ENCODE measurements around the gene SLC7A11.

The SLC7A11 gene

GRCh38 chr4:138263247-138263816 lies 21.2 kb upstream of the SLC7A11 start:
- Histone ChIP-seq H3K4me3 (ENCODE audit: low read depth in 1 of 2, low read length in 2 of 2) (no peak overlapping the region), H3K36me3 (ENCODE audit: control insufficient read depth in 1 of 2, insufficient read depth in 2 of 2, low read length in 2 of 2) (no peaks in the 10 kb centered on the region), H3K27ac (ENCODE audit: low read depth, low read length) (no peak overlapping the region), H3K9me3 (ENCODE audit: control insufficient read depth in 1 of 2, low read length in 2 of 2) (no peaks in the 10 kb centered on the region), H3K27me3 (ENCODE audit: control insufficient read depth in 1 of 2, insufficient read depth in 2 of 2, low read length in 2 of 2) (no peaks in the 10 kb centered on the region), H3K9ac (ENCODE audit: low read depth in 1 of 2, low read length in 2 of 2) (no peak overlapping the region), H3K4me1 (ENCODE audit: control insufficient read depth in 1 of 2, insufficient read depth in 2 of 2, low read length in 2 of 2) (peaks cover 5 to 27% of the 10 kb centered on the region in 2 donors)

- Histone ChIP-seq H3K4me3 (ENCODE audit: low read depth in 1 of 2, low read length in 2 of 2) (no peak overlapping the region), H3K36me3 (ENCODE audit: control insufficient read depth in 1 of 2, insufficient read depth in 2 of 2, low read length in 2 of 2) (no peaks in the 10 kb centered on the region), H3K9ac (ENCODE audit: low read depth in 1 of 2, low read length in 2 of 2) (no peak overlapping the region), H3K27ac (ENCODE audit: low read depth, low read length) (no peak overlapping the region), H3K9me3 (ENCODE audit: control insufficient read depth in 1 of 2, low read length in 2 of 2) (no peaks in the 10 kb centered on the region), H3K4me1 (ENCODE audit: control insufficient read depth in 1 of 2, insufficient read depth in 2 of 2, low read length in 2 of 2) (peaks cover 5 to 27% of the 10 kb centered on the region in 2 donors), H3K27me3 (ENCODE audit: control insufficient read depth in 1 of 2, insufficient read depth in 2 of 2, low read length in 2 of 2) (no peaks in the 10 kb centered on the region)
These were observed 20.3 kb upstream of the SLC7A11 start for GRCh38 chr4:138262469-138262868.

- H3K9ac ChIP-seq (ENCODE audit: low read depth in 1 of 2, low read length in 2 of 2): no peak overlapping the region
- peaks cover 5 to 27% of the 10 kb centered on the region in 2 donors for H3K4me1 ChIP-seq (ENCODE audit: control insufficient read depth in 1 of 2, insufficient read depth in 2 of 2, low read length in 2 of 2)
- no peak overlapping the region for H3K4me3 ChIP-seq (ENCODE audit: low read depth in 1 of 2, low read length in 2 of 2)
- no peaks in the 10 kb centered on the region for H3K27me3 ChIP-seq (ENCODE audit: control insufficient read depth in 1 of 2, insufficient read depth in 2 of 2, low read length in 2 of 2)
- no peak overlapping the region for H3K27ac ChIP-seq (ENCODE audit: low read depth, low read length)
- H3K36me3 ChIP-seq (ENCODE audit: control insufficient read depth in 1 of 2, insufficient read depth in 2 of 2, low read length in 2 of 2): no peaks in the 10 kb centered on the region
- no peaks in the 10 kb centered on the region for H3K9me3 ChIP-seq (ENCODE audit: control insufficient read depth in 1 of 2, low read length in 2 of 2)
These were observed 19.9 kb upstream of the SLC7A11 start for GRCh38 chr4:138262030-138262429.

GRCh38 chr4:138259824-138260223 lies 17.7 kb upstream of the SLC7A11 start:
- Histone ChIP-seq H3K4me1 (ENCODE audit: control insufficient read depth in 1 of 2, insufficient read depth in 2 of 2, low read length in 2 of 2) (peaks cover 5 to 33% of the 10 kb centered on the region in 2 donors), H3K27ac (ENCODE audit: low read depth, low read length) (no peak overlapping the region), H3K4me3 (ENCODE audit: low read depth in 1 of 2, low read length in 2 of 2) (no peak overlapping the region), H3K9me3 (ENCODE audit: control insufficient read depth in 1 of 2, low read length in 2 of 2) (no peaks in the 10 kb centered on the region), H3K9ac (ENCODE audit: low read depth in 1 of 2, low read length in 2 of 2) (no peak overlapping the region), H3K27me3 (ENCODE audit: control insufficient read depth in 1 of 2, insufficient read depth in 2 of 2, low read length in 2 of 2) (no peaks in the 10 kb centered on the region), H3K36me3 (ENCODE audit: control insufficient read depth in 1 of 2, insufficient read depth in 2 of 2, low read length in 2 of 2) (no peaks in the 10 kb centered on the region)

GRCh38 chr4:138259271-138259670 lies 17.1 kb upstream of the SLC7A11 start:
- Histone ChIP-seq H3K27ac (ENCODE audit: low read depth, low read length) (no peak overlapping the region), H3K4me1 (ENCODE audit: control insufficient read depth in 1 of 2, insufficient read depth in 2 of 2, low read length in 2 of 2) (peaks cover 5 to 33% of the 10 kb centered on the region in 2 donors), H3K9me3 (ENCODE audit: control insufficient read depth in 1 of 2, low read length in 2 of 2) (no peaks in the 10 kb centered on the region), H3K9ac (ENCODE audit: low read depth in 1 of 2, low read length in 2 of 2) (no peak overlapping the region), H3K27me3 (ENCODE audit: control insufficient read depth in 1 of 2, insufficient read depth in 2 of 2, low read length in 2 of 2) (no peaks in the 10 kb centered on the region), H3K36me3 (ENCODE audit: control insufficient read depth in 1 of 2, insufficient read depth in 2 of 2, low read length in 2 of 2) (no peaks in the 10 kb centered on the region), H3K4me3 (ENCODE audit: low read depth in 1 of 2, low read length in 2 of 2) (no peak overlapping the region)

- Histone ChIP-seq H3K4me1 (ENCODE audit: control insufficient read depth in 1 of 2, insufficient read depth in 2 of 2, low read length in 2 of 2) (peaks cover 0 to 13% of the 10 kb centered on the region in 2 donors), H3K9me3 (ENCODE audit: control insufficient read depth in 1 of 2, low read length in 2 of 2) (no peaks in the 10 kb centered on the region), H3K27me3 (ENCODE audit: control insufficient read depth in 1 of 2, insufficient read depth in 2 of 2, low read length in 2 of 2) (no peaks in the 10 kb centered on the region), H3K36me3 (ENCODE audit: control insufficient read depth in 1 of 2, insufficient read depth in 2 of 2, low read length in 2 of 2) (no peaks in the 10 kb centered on the region), H3K9ac (ENCODE audit: low read depth in 1 of 2, low read length in 2 of 2) (no peak overlapping the region), H3K4me3 (ENCODE audit: low read depth in 1 of 2, low read length in 2 of 2) (no peak overlapping the region), H3K27ac (ENCODE audit: low read depth, low read length) (no peak overlapping the region)
These were observed 14.5 kb upstream of the SLC7A11 start for GRCh38 chr4:138256608-138257007.

- Histone ChIP-seq H3K36me3 (ENCODE audit: control insufficient read depth in 1 of 2, insufficient read depth in 2 of 2, low read length in 2 of 2) (no peaks in the 10 kb centered on the region), H3K4me3 (ENCODE audit: low read depth in 1 of 2, low read length in 2 of 2) (no peak overlapping the region), H3K9me3 (ENCODE audit: control insufficient read depth in 1 of 2, low read length in 2 of 2) (no peaks in the 10 kb centered on the region), H3K27me3 (ENCODE audit: control insufficient read depth in 1 of 2, insufficient read depth in 2 of 2, low read length in 2 of 2) (no peaks in the 10 kb centered on the region), H3K9ac (ENCODE audit: low read depth in 1 of 2, low read length in 2 of 2) (no peak overlapping the region), H3K4me1 (ENCODE audit: control insufficient read depth in 1 of 2, insufficient read depth in 2 of 2, low read length in 2 of 2) (peaks cover 0 to 13% of the 10 kb centered on the region in 2 donors), H3K27ac (ENCODE audit: low read depth, low read length) (no peak overlapping the region)
These were observed 13.9 kb upstream of the SLC7A11 start for GRCh38 chr4:138255917-138256597.

GRCh38 chr4:138252551-138252950 lies 10.4 kb upstream of the SLC7A11 start:
- H3K27me3 ChIP-seq (ENCODE audit: control insufficient read depth in 1 of 2, insufficient read depth in 2 of 2, low read length in 2 of 2): no peaks in the 10 kb centered on the region
- H3K4me1 ChIP-seq (ENCODE audit: control insufficient read depth in 1 of 2, insufficient read depth in 2 of 2, low read length in 2 of 2): peaks cover 0 to 5% of the 10 kb centered on the region in 2 donors
- H3K9me3 ChIP-seq (ENCODE audit: control insufficient read depth in 1 of 2, low read length in 2 of 2): no peaks in the 10 kb centered on the region
- no peak overlapping the region for H3K27ac ChIP-seq (ENCODE audit: low read depth, low read length)
- H3K4me3 ChIP-seq (ENCODE audit: low read depth in 1 of 2, low read length in 2 of 2): no peak overlapping the region
- no peak overlapping the region for H3K9ac ChIP-seq (ENCODE audit: low read depth in 1 of 2, low read length in 2 of 2)
- no peaks in the 10 kb centered on the region for H3K36me3 ChIP-seq (ENCODE audit: control insufficient read depth in 1 of 2, insufficient read depth in 2 of 2, low read length in 2 of 2)

GRCh38 chr4:138251938-138252337 lies 9.8 kb upstream of the SLC7A11 start:
- no peaks in the 10 kb centered on the region for H3K9me3 ChIP-seq (ENCODE audit: control insufficient read depth in 1 of 2, low read length in 2 of 2)
- H3K27me3 ChIP-seq (ENCODE audit: control insufficient read depth in 1 of 2, insufficient read depth in 2 of 2, low read length in 2 of 2): no peaks in the 10 kb centered on the region
- H3K4me3 ChIP-seq (ENCODE audit: low read depth in 1 of 2, low read length in 2 of 2): no peak overlapping the region
- no peak overlapping the region for H3K9ac ChIP-seq (ENCODE audit: low read depth in 1 of 2, low read length in 2 of 2)
- no peak overlapping the region for H3K27ac ChIP-seq (ENCODE audit: low read depth, low read length)
- peaks cover 0 to 5% of the 10 kb centered on the region in 2 donors for H3K4me1 ChIP-seq (ENCODE audit: control insufficient read depth in 1 of 2, insufficient read depth in 2 of 2, low read length in 2 of 2)
- no peaks in the 10 kb centered on the region for H3K36me3 ChIP-seq (ENCODE audit: control insufficient read depth in 1 of 2, insufficient read depth in 2 of 2, low read length in 2 of 2)

GRCh38 chr4:138249132-138249531 lies 7.0 kb upstream of the SLC7A11 start:
- Histone ChIP-seq H3K4me1 (ENCODE audit: control insufficient read depth in 1 of 2, insufficient read depth in 2 of 2, low read length in 2 of 2) (no peaks in the 10 kb centered on the region), H3K27ac (ENCODE audit: low read depth, low read length) (no peak overlapping the region), H3K36me3 (ENCODE audit: control insufficient read depth in 1 of 2, insufficient read depth in 2 of 2, low read length in 2 of 2) (no peaks in the 10 kb centered on the region), H3K27me3 (ENCODE audit: control insufficient read depth in 1 of 2, insufficient read depth in 2 of 2, low read length in 2 of 2) (no peaks in the 10 kb centered on the region), H3K4me3 (ENCODE audit: low read depth in 1 of 2, low read length in 2 of 2) (no peak overlapping the region), H3K9me3 (ENCODE audit: control insufficient read depth in 1 of 2, low read length in 2 of 2) (no peaks in the 10 kb centered on the region), H3K9ac (ENCODE audit: low read depth in 1 of 2, low read length in 2 of 2) (no peak overlapping the region)
